GM19035 (cell line): ENCODE data around the gene SKIC2.
"Not testable (repeated sequence)": the region's sequence is repeated elsewhere in the genome, so short reads cannot be mapped to it uniquely, and the experiment has no call there.

ENCODE experiments used
- ATAC-seq: cut with Tn5 transposase; IDR thresholded peaks from one replicate; pipeline ENCODE4 v1.9.1; 2021; ENCODE audit not compliant: unreplicated experiment

The SKIC2 gene

GRCh38 chr6:31968791-31969711 lies 10.1 kb downstream of the SKIC2 start:
- ATAC-seq: no peak

- ATAC-seq: no peak
These were observed 11.0 kb downstream of the SKIC2 start for GRCh38 chr6:31969712-31970603.

- ATAC-seq: no peak
These were observed 11.8 kb downstream of the SKIC2 start for GRCh38 chr6:31970604-31971271.

GRCh38 chr6:31971279-31971992 lies 12.5 kb downstream of the SKIC2 start:
- ATAC-seq: no peak

GRCh38 chr6:31971993-31972708 lies 13.2 kb downstream of the SKIC2 start, which contains the start of gene DXO:
TSS of gene DXO (minus strand) at chr6:31972138. CDS start at chr6:31971675, 463 bp downstream.
- peak; percentile 91 for ATAC-seq

GRCh38 chr6:31972709-31973350 lies 13.9 kb downstream of the SKIC2 start:
- ATAC-seq: no peak

GRCh38 chr6:31976065-31976464 lies 17.1 kb downstream of the SKIC2 start:
- not testable (repeated sequence) for ATAC-seq

GRCh38 chr6:31977816-31978431 lies 18.9 kb downstream of the SKIC2 start:
- ATAC-seq: no peak

GRCh38 chr6:31978831-31979230 lies 19.9 kb downstream of the SKIC2 start:
- ATAC-seq: no peak

GRCh38 chr6:31979238-31979898 lies 20.4 kb downstream of the SKIC2 start:
- ATAC-seq: no peak

GRCh38 chr6:31980195-31980876 lies 21.4 kb downstream of the SKIC2 start:
- ATAC-seq: not testable (repeated sequence)

GRCh38 chr6:31980998-31981397 lies 22.0 kb downstream of the SKIC2 start:
- not testable (repeated sequence) for ATAC-seq

- ATAC-seq: not testable (repeated sequence)
These were observed 22.8 kb downstream of the SKIC2 start, which contains the start of gene C4A for GRCh38 chr6:31981744-31982143. TSS of gene C4A (plus strand) at chr6:31982057. CDS start at chr6:31982108, 51 bp downstream.

- not testable (repeated sequence) for ATAC-seq
These were observed 30.4 kb downstream of the SKIC2 start for GRCh38 chr6:31989363-31989762.

- ATAC-seq: not testable (repeated sequence)
These were observed 35.4 kb downstream of the SKIC2 start for GRCh38 chr6:31994421-31994820.

GRCh38 chr6:31996385-31996784 lies 37.4 kb downstream of the SKIC2 start:
- not testable (repeated sequence) for ATAC-seq

GRCh38 chr6:32002546-32003268 lies 43.7 kb downstream of the SKIC2 start:
- not testable (repeated sequence) for ATAC-seq
